ENCODE measurements around the gene FXYD5.

FXYD5 gene

DNA sequence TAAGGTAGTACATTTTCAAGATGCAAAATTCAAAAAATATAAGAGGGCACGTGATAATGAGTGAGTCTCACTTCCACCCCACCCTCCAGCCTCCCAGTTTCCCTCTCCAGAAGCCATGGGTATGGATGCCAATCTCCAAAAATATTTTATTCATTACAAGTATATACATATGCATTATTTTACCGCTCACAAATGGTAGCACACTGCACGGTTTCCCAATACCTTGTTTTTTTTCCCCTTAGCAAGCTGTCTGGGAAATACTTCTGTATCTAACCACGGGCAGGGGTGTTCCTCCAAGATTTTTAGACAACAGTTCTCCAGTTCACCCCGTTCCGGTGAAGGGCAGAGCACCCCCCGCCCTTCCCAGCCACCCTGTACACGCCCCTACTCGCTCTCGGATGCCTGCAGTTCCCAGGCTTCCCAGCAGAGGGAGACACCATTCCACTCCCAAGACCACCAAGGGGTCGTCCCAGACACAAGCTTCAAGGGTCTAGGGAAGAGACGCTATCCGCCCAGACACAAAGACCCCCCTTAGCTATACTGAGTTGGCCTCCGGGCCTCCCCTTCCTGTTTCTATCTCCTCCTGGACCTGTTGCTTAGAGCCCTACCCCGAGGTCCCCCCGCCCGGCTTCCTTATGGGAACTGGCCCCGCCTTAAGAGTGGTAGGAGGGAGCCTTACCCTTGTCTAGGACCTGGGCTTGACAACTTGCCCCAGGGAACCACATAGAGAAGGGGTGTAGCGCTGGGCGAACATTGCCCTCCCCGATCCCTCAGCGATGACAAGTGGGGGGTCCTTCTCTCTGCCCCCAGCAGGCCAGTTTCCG lies 40.0 kb upstream of the FXYD5 start:
- H3K4me3 ChIP-seq (ENCODE audit: low read length): peak overlapping the region; percentile 65
- DNase-seq (ENCODE audit: low read depth): peak; percentile 77

DNA sequence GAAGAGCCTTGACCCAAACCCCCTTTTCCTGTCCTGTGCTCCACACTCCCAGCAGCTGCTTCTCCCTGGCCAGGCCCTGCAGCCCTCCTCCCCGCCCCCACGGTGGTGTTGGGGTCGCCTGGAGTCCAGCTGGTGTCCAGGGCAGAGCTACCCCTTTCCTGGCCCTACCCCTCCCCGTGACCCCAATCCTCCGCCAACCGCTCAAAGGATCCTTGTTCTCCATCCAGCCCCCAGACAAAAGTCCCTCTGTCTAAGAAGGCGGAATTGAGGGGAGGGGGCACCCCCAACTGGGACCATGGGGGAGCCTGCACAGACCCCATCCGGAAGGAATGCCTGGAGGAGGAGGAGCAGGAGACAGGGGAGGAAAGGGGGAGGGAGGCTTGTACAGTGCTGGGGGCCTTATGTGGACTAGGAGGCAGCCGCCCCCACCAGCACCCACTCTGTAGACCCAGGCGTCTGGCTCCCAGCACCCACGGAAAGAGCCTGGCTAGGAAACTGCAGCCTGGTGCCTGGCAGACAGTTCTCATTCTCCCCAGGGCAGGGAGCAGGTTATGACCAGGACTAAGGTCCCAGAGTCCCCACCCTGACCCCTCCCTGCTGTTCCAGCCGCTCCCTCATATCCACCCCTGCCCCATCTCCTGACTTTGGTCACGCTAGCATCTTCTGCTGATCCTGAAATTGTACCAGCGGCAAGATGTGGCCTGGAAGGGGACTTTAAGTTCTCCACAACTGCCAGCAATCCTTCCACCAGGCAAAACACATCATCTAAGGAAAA lies 39.2 kb upstream of the FXYD5 start, which contains the start of gene FXYD3:
Gene FXYD3 (plus strand): TSS at position 647 of the 775 bp plus-strand sequence. CDS start 3,554 bp downstream, outside the sequence.
- Histone ChIP-seq H3K36me3 (ENCODE audit: control insufficient read depth, insufficient read depth, low read length, severe bottlenecking) (no peaks in the 10 kb centered on the region), H3K4me1 (ENCODE audit: control insufficient read depth, insufficient read depth, low read length) (peaks cover 33% of the 10 kb centered on the region), H3K9me3 (ENCODE audit: control insufficient read depth, low read length) (no peaks in the 10 kb centered on the region), H3K9ac (ENCODE audit: low read length) (peak within 1 kb of the TSS; percentile 78), H3K27me3 (replicated peaks; ENCODE audit: control insufficient read depth, insufficient read depth, low read length) (peaks cover 7% of the 10 kb centered on the region), H3K4me3 (ENCODE audit: low read length) (peak within 1 kb of the TSS; percentile 65)
- no peak for DNase-seq (ENCODE audit: low read depth)

More for the DNA sequence above, 40.0 kb upstream of the FXYD5 start:
- Histone ChIP-seq H3K9ac (ENCODE audit: low read length) (peak overlapping the region; percentile 78), H3K4me1 (ENCODE audit: control insufficient read depth, insufficient read depth, low read length) (peaks cover 25% of the 10 kb centered on the region), H3K9me3 (ENCODE audit: control insufficient read depth, low read length) (no peaks in the 10 kb centered on the region), H3K36me3 (ENCODE audit: control insufficient read depth, insufficient read depth, low read length, severe bottlenecking) (no peaks in the 10 kb centered on the region), H3K27me3 (replicated peaks; ENCODE audit: control insufficient read depth, insufficient read depth, low read length) (peaks cover 7% of the 10 kb centered on the region)

DNA sequence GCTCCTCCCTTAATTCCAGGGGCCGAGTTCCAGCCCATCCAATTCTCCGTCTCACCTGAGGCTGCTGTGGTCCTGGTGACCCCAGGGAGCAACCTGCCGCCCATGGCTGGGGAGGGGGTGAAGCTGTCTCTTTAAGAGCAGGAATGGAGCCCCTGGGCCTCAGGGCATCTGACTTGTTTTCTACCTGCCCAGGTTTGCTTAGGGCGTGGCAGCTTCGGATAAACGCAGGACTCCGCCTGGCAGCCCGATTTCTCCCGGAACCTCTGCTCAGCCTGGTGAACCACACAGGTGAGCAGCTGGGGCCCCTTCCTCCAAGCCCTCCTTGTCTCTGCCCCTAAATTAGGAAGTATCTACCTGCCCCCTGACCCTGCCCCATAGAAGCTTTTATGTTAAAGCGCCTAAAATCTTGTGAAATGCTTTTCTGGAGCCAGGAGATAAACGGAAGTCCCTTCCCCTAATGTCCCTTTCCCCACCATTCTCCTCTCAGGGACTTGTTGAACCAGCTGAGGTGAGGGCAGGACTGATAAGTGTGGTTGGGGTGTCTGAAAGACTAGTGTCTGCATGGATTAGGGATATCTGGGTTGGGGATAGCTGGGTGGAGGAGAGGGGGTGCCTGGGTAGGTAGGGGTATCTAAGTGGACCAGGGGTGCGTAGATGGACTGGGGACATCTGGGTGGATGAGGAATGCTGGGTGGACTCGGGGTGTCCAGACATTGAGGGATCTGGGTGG lies 38.3 kb upstream of the FXYD5 start:
- H3K9ac ChIP-seq (ENCODE audit: low read length): no peak overlapping the region
- H3K4me1 ChIP-seq (ENCODE audit: control insufficient read depth, insufficient read depth, low read length): peaks cover 41% of the 10 kb centered on the region
- H3K27me3 ChIP-seq (replicated peaks; ENCODE audit: control insufficient read depth, insufficient read depth, low read length): peaks cover 7% of the 10 kb centered on the region
- DNase-seq (ENCODE audit: low read depth): no peak
- H3K4me3 ChIP-seq (ENCODE audit: low read length): no peak overlapping the region
- H3K36me3 ChIP-seq (ENCODE audit: control insufficient read depth, insufficient read depth, low read length, severe bottlenecking): no peaks in the 10 kb centered on the region
- no peaks in the 10 kb centered on the region for H3K9me3 ChIP-seq (ENCODE audit: control insufficient read depth, low read length)

DNA sequence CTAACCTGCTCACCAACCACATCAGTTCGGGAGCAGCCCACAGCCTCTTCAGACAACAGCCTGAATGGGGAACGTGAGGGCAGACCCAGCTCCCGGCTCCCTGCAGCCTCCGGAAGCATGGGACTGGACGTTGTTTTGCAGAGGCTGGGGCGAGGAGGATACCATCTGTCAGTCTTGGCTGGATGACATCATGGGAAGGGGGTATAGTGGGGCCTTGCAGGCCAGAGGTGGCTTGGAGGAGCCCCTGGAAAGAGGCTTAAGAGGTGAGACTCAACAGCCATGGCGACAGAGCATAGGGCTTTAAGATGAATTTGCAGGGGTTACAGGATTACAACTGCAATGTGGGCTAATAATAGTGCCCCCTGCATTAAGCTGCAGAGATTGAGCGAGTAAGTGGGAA lies 37.4 kb upstream of the FXYD5 start:
- Histone ChIP-seq H3K4me3 (ENCODE audit: low read length) (no peak overlapping the region), H3K9ac (ENCODE audit: low read length) (no peak overlapping the region), H3K27me3 (replicated peaks; ENCODE audit: control insufficient read depth, insufficient read depth, low read length) (peaks cover 7% of the 10 kb centered on the region), H3K9me3 (ENCODE audit: control insufficient read depth, low read length) (no peaks in the 10 kb centered on the region), H3K36me3 (ENCODE audit: control insufficient read depth, insufficient read depth, low read length, severe bottlenecking) (no peaks in the 10 kb centered on the region), H3K4me1 (ENCODE audit: control insufficient read depth, insufficient read depth, low read length) (peaks cover 48% of the 10 kb centered on the region)
- DNase-seq (ENCODE audit: low read depth): no peak

DNA sequence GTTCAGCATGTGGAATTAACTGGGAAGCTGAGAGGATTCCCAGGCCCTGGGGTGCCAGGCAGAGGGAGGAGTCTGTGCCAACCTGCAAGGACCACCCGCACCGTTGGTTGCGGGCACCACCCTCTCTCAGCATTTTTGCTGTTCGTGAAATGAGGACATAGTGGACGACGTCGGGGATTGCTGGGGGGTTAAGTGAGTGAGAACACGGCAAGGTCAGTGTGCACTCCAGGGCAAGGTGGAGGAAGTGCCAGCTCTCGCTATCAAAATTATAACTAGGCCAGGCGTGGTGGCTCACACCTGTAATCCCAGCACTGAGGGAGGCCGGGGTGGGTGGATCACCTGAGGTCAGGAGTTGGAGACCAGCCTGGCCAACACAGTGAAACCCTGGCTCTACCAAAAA lies 36.7 kb upstream of the FXYD5 start:
- H3K4me1 ChIP-seq (ENCODE audit: control insufficient read depth, insufficient read depth, low read length): peaks cover 55% of the 10 kb centered on the region
- H3K9ac ChIP-seq (ENCODE audit: low read length): no peak overlapping the region

DNA sequence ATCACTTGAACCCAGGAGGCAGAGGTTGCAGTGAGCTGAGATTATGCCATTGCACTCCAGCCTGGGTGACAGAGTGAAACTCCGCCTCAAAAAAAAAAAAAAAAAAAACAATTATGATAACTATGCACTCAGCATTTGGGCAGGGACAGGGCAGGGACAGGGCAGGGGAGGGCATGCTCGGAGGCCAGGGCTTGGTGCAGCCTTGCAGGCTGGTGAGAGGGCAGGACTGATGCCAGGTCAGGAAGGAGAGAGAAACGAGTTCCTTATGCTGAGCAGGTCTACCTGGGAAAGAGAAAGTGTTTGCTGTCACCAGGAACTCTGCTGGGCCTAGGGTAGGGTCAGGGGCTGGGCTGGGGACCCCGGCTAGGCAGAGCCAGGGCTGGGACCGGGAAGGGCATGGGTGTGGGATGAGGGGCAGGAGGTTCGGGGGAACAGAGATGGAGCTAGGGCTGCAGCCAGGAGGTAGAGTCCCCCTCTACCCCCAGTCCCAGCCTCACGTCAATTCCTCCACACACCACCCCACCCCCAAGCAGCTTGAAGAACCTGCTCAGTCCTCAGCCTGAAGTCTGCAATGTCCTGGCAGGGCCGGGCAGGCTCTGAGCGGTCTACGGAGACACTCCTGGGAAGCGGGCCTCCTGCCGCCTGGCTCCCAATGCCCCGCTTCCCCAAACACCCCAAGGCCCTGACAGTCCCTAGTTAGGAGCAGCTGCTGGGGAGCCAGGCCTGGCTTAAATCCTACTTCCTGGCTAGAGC lies 36.1 kb upstream of the FXYD5 start:
- H3K4me3 ChIP-seq (ENCODE audit: low read length): no peak overlapping the region
- peaks cover 61% of the 10 kb centered on the region for H3K4me1 ChIP-seq (ENCODE audit: control insufficient read depth, insufficient read depth, low read length)
- H3K27me3 ChIP-seq (replicated peaks; ENCODE audit: control insufficient read depth, insufficient read depth, low read length): peaks cover 7% of the 10 kb centered on the region
- no peak for DNase-seq (ENCODE audit: low read depth)
- H3K9ac ChIP-seq (ENCODE audit: low read length): no peak overlapping the region
- no peaks in the 10 kb centered on the region for H3K36me3 ChIP-seq (ENCODE audit: control insufficient read depth, insufficient read depth, low read length, severe bottlenecking)
- H3K9me3 ChIP-seq (ENCODE audit: control insufficient read depth, low read length): no peaks in the 10 kb centered on the region

More for the DNA sequence above, 36.7 kb upstream of the FXYD5 start:
- Histone ChIP-seq H3K27me3 (replicated peaks; ENCODE audit: control insufficient read depth, insufficient read depth, low read length) (peaks cover 7% of the 10 kb centered on the region), H3K9me3 (ENCODE audit: control insufficient read depth, low read length) (no peaks in the 10 kb centered on the region), H3K4me3 (ENCODE audit: low read length) (no peak overlapping the region), H3K36me3 (ENCODE audit: control insufficient read depth, insufficient read depth, low read length, severe bottlenecking) (no peaks in the 10 kb centered on the region)
- no peak for DNase-seq (ENCODE audit: low read depth)

DNA sequence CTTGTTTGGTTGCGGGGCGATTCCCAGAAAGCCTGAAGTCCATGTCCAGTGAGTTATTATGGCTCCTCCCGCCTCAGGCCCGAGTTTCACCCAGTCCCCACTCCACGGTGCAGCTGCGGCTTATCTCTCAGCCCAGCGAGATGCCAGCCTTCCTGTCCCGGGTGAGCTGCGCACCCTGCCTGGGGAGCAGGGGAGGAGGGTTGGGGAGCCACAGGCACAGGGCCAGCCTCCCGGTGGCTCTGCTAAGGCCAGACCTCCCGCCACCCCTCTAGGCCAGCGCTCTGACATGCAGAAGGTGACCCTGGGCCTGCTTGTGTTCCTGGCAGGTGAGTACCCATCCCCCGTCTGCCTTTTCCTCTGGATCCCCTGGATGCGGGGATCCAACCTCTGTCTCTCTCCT lies 35.4 kb upstream of the FXYD5 start:
- Histone ChIP-seq H3K9me3 (ENCODE audit: control insufficient read depth, low read length) (no peaks in the 10 kb centered on the region), H3K4me1 (ENCODE audit: control insufficient read depth, insufficient read depth, low read length) (peaks cover 68% of the 10 kb centered on the region), H3K9ac (ENCODE audit: low read length) (peak overlapping the region; percentile 26), H3K27me3 (replicated peaks; ENCODE audit: control insufficient read depth, insufficient read depth, low read length) (peaks cover 7% of the 10 kb centered on the region), H3K4me3 (ENCODE audit: low read length) (no peak overlapping the region), H3K36me3 (ENCODE audit: control insufficient read depth, insufficient read depth, low read length, severe bottlenecking) (no peaks in the 10 kb centered on the region)
- DNase-seq (ENCODE audit: low read depth): no peak

DNA sequence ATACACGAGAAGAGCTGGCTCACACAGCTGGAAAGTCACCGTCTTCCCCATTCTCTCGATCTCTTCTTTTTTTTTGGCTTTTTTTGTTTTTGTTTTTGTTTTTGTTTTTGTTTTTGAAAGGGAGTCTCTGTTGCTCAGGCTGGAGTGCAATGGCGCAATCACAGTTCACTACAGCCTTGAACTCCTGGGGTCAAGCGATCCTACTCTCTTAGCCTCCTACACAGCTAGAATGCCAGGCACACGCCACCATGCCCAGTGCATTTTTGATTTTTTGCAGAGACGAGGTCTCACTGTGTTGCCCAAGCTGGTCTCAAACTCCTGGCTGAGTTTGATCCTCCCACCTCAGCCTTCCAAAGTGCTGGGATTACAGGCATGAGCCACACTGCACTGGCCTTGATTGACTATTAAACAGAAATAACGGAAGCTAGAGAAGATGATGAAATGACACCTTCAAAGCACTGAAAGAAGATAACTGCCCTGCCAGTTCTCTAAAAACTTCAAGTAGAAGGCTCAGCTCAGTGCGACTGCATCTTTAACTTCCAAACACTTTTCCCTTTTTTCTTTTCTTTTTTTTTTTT lies 34.9 kb upstream of the FXYD5 start:
- DNase-seq (ENCODE audit: low read depth): no peak
- Histone ChIP-seq H3K4me3 (ENCODE audit: low read length) (no peak overlapping the region), H3K9ac (ENCODE audit: low read length) (peak overlapping the region; percentile 83), H3K27me3 (replicated peaks; ENCODE audit: control insufficient read depth, insufficient read depth, low read length) (peaks cover 7% of the 10 kb centered on the region), H3K4me1 (ENCODE audit: control insufficient read depth, insufficient read depth, low read length) (peaks cover 67% of the 10 kb centered on the region), H3K9me3 (ENCODE audit: control insufficient read depth, low read length) (no peaks in the 10 kb centered on the region), H3K36me3 (ENCODE audit: control insufficient read depth, insufficient read depth, low read length, severe bottlenecking) (no peaks in the 10 kb centered on the region)

DNA sequence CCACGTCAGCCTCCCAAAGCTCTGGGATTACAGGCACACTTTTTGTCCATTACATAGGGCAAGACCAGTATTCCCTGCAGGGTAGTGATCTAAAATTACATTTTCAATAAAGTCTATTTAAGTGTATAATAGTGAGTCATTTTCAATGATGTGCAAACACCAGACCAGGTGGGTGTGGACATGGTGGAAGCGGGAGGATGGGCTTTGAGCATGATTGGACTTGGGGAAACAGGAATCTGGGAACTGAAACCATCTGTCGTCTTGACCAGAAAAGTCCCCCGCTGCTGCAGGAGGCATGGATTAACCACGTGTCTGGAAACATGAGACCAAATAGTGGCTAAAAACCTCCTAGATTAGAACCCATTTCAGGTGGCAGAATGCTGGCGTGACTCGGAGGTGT lies 34.0 kb upstream of the FXYD5 start:
- Histone ChIP-seq H3K4me3 (ENCODE audit: low read length) (no peak overlapping the region), H3K27me3 (replicated peaks; ENCODE audit: control insufficient read depth, insufficient read depth, low read length) (peaks cover 3% of the 10 kb centered on the region), H3K9ac (ENCODE audit: low read length) (peak overlapping the region; percentile 83), H3K4me1 (ENCODE audit: control insufficient read depth, insufficient read depth, low read length) (peaks cover 67% of the 10 kb centered on the region), H3K36me3 (ENCODE audit: control insufficient read depth, insufficient read depth, low read length, severe bottlenecking) (no peaks in the 10 kb centered on the region), H3K9me3 (ENCODE audit: control insufficient read depth, low read length) (no peaks in the 10 kb centered on the region)
- DNase-seq (ENCODE audit: low read depth): peak; percentile 34

DNA sequence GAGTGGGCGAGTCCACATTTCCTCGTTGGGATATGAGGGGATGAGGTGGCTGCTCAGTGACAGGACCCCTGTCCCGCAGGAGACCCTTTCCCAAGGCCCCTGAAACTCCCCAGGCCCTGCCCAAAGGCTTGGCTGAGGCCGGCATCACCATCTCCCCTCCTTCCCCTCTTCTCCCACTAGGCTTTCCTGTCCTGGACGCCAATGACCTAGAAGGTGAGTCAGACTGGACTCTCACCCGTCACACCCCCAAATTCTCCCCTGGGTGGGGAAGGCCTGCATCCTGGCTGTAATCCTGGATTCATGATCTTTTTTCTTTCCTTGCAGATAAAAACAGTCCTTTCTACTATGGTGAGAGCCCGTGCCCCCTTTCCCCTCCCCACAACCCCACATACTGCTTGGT lies 33.6 kb upstream of the FXYD5 start:
- Histone ChIP-seq H3K4me1 (ENCODE audit: control insufficient read depth, insufficient read depth, low read length) (peaks cover 71% of the 10 kb centered on the region), H3K27me3 (replicated peaks; ENCODE audit: control insufficient read depth, insufficient read depth, low read length) (no peaks in the 10 kb centered on the region), H3K36me3 (ENCODE audit: control insufficient read depth, insufficient read depth, low read length, severe bottlenecking) (no peaks in the 10 kb centered on the region), H3K9me3 (ENCODE audit: control insufficient read depth, low read length) (no peaks in the 10 kb centered on the region), H3K9ac (ENCODE audit: low read length) (peak overlapping the region; percentile 83), H3K4me3 (ENCODE audit: low read length) (no peak overlapping the region)
- no peak for DNase-seq (ENCODE audit: low read depth)
